GM21737 (cell line): ENCODE results near the gene HSP90AA1.
"Not testable (repeated sequence)": the region's sequence is repeated elsewhere in the genome, so short reads cannot be mapped to it uniquely, and the experiment has no call there.

Source experiments
- ATAC-seq: cut with Tn5 transposase; IDR thresholded peaks from one replicate; pipeline ENCODE4 v1.9.1; 2021; ENCODE audit warnings: mild to moderate bottlenecking, moderate library complexity; ENCODE audit not compliant: unreplicated experiment

The HSP90AA1 gene

GRCh38 chr14:102095231-102095870, 8.5 kb upstream of the HSP90AA1 start:
- ATAC-seq = no peak

GRCh38 chr14:102094101-102094500, 7.3 kb upstream of the HSP90AA1 start:
- no peak for ATAC-seq

GRCh38 chr14:102092806-102093205, 6.0 kb upstream of the HSP90AA1 start:
- no peak for ATAC-seq

- ATAC-seq = no peak
Measured at GRCh38 chr14:102090713-102091112, 3.9 kb upstream of the HSP90AA1 start.

- no peak for ATAC-seq
Measured at GRCh38 chr14:102089621-102090343, 2.9 kb upstream of the HSP90AA1 start.

GRCh38 chr14:102088012-102088792, 1.4 kb upstream of the HSP90AA1 start:
- no peak for ATAC-seq

- no peak for ATAC-seq
Measured at GRCh38 chr14:102087762-102088011, 843 bp upstream of the HSP90AA1 start.

GRCh38 chr14:102086709-102086971, 204 bp downstream of the HSP90AA1 start:
- no peak for ATAC-seq

- ATAC-seq = peak; percentile 30
Measured at GRCh38 chr14:102085948-102086708, 716 bp downstream of the HSP90AA1 start.

GRCh38 chr14:102085488-102085887, 1.4 kb downstream of the HSP90AA1 start:
- ATAC-seq = no peak

GRCh38 chr14:102084931-102085330, 1.9 kb downstream of the HSP90AA1 start:
- no peak for ATAC-seq

- not testable (repeated sequence) for ATAC-seq
Measured at GRCh38 chr14:102084522-102084921, 2.3 kb downstream of the HSP90AA1 start.

GRCh38 chr14:102081231-102082080, 5.4 kb downstream of the HSP90AA1 start:
- no peak for ATAC-seq

GRCh38 chr14:102080183-102081080, 6.4 kb downstream of the HSP90AA1 start:
- no peak for ATAC-seq

- ATAC-seq = no peak
Measured at GRCh38 chr14:102079700-102079979, 7.2 kb downstream of the HSP90AA1 start.

GRCh38 chr14:102078831-102079699, 7.8 kb downstream of the HSP90AA1 start:
- ATAC-seq = no peak

GRCh38 chr14:102078361-102078791, 8.5 kb downstream of the HSP90AA1 start:
- not testable (repeated sequence) for ATAC-seq

GRCh38 chr14:102077382-102077709, 9.5 kb downstream of the HSP90AA1 start:
- no peak for ATAC-seq

- ATAC-seq = no peak
Measured at GRCh38 chr14:102075155-102075554, 11.7 kb downstream of the HSP90AA1 start.
